GM18498 (cell line): ENCODE measurements around the gene CISD1.

Experiments
- ATAC-seq: cut with Tn5 transposase; IDR thresholded peaks from one replicate; pipeline ENCODE4 v1.9.1; 2021; ENCODE audit warnings: mild to moderate bottlenecking, moderate library complexity; ENCODE audit not compliant: unreplicated experiment

Gene CISD1

GRCh38 chr10:58265249-58265648 lies 3.7 kb upstream of the CISD1 start:
- no peak for ATAC-seq

DNA sequence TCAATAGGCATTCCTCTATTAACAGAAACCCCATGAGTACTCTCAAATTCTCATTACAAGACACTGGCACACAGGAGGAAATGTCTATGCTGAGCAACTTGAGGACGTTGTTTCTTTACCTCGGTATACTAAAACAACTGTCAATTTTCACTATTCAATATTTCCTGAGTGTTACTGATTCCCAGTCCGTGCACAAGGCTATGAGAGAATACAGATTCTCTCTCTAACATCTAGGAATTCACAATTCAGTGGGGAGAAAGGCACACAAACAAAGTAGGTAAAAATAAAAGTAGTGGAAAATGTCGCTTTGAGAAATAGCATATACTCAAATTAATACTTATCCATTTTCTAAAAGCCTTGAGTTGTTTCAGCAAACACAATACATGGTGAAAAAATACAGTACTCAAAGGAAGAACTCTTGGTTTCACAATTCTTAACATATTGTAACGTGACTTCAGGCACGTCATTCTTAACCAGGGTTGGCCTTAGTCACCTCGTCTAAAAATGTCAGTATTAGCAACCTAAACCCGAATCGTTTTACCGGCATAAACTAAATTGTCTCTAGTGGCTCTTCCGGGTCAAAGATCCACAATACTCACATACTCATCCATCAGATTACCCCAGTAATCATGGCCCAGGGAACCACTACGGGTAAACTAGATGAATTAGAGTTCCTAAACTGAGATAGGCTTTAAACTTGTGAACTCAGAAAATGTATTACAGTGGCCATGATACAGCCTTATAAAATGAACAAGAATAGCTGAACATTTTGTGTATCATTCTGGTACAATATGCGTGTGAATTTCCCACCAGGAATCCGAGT lies 2.7 kb upstream of the CISD1 start:
- ATAC-seq: peak; percentile 13

DNA sequence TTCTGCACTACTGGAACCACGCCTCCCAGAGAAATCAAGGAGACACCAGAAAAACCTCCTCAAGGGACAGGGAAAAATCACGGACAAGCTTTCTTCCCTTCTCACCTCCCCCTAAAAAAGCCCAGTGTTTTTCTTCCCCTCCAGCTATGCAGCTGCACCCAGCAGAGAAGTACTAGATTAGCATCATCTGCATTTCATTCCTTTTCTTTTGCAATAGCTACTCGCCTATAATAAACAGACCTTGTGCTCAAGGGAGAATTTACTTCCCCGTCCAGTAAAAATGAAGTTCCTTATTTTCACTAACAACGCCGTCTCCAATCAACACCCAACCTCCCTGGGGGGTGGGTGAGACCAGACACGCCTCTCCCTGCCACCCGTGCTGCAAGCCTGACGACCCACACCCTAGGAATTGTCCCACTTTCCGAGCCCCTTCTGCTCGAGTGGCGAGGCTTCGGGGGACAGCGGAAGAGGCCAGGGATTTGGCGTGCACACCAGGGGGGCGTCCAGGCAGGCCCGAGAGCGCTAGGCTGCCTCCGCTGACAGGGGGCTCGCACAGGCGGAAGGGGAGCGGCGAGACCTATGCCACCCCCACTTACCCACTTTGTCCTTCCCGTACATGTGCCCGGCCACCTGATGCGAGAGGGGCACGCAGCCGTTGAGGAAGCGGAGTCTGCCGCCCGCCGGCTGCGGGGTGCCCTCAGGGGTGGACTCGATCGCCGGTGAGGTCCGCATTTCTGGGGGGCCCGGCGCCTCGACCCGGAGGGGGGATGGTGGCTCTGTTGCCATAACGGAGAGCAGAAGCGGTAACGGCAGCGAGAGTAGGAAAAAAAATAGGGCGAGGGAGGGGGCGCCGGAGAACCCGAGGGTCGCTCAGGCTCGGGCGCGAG lies 1.9 kb upstream of the CISD1 start:
- ATAC-seq: peak; percentile 16

DNA sequence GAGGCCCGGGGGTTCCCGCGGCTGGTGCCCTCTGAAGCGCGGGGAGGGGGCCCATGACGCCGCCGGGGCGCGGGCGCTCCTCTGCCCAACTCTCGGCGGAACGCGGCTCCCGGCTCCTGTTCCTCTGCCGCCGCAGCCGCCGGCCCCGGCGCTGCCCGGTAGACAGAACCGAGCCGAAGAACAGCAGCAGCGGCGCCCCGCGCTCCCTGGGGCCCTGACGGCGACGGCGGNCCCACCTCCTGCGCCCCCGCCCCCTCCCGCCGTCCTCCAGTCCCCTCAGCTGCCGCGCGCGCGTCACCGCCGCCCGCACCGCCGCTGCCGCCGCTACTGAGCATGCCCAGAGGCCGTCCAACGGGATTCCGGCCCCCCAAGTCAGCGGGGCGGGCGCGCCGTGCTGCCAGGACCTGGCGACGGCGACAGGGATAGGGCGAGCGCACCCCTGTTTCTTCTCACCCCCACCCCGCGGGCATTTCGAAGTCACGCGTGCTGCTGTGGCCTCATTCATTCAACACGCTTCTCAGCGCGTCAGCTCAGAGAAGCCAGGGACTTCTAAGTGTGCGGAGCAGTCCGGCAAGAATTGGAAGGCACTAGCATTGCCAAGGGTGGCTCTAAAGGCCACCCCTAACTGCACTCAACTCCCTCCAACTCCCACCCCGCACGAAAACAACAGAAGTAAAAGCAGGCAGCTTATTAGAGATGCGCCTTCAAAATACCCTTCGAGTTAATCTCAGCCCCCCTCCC lies 1.1 kb upstream of the CISD1 start, which contains the start of gene IPMK:
IPMK (minus strand) TSS at position 182 of the 741 bp plus-strand sequence. CDS start 283 bp downstream, outside the sequence.
- ATAC-seq: peak; percentile 65

GRCh38 chr10:58268454-58268945 lies 462 bp upstream of the CISD1 start:
- ATAC-seq: peak; percentile 2

DNA sequence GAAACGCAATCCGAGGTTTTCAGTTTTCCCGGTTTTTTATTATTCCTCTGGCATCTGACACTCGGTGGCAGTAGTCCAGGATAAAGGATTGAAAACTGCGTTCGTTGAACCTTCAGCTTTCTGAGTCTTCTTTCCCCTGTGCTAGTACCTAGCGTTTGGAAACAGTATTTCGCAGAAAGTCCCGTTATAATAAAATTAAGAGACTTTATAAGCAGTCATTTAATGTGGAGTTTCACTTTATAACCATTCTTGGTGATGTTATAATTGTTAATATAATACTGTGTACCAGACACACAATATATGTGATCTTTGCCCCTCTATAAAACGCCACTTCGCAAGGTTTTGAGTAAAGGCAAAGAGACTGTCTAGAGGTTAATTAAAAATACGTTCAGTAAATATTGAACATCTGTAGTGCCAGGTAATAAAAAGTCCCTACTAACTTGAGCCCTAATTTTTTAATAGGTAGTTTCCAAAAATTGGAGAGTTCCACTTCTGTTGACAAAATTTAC lies 874 bp downstream of the CISD1 start:
- ATAC-seq: no peak

DNA sequence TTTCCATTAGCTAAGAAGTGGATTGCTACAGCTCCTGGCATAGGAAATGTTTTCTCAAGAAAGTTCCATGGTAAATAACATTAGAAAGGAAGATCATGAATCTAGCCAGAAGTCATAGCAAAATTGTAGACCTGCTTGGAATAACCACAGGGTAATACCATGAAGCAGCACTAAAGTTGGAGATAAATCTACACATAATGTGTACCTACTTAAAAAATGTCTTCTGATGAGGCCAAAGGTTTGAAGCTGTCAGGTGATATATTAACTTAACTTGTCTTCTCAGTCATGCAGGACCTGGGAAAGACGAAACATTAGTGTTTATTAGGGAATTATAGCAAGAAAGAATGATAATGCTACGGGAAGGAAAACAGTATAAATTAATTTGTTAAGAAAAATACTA lies 6.3 kb downstream of the CISD1 start:
- ATAC-seq: no peak

- no peak for ATAC-seq
Observed at GRCh38 chr10:58275908-58276307, 6.9 kb downstream of the CISD1 start.

DNA sequence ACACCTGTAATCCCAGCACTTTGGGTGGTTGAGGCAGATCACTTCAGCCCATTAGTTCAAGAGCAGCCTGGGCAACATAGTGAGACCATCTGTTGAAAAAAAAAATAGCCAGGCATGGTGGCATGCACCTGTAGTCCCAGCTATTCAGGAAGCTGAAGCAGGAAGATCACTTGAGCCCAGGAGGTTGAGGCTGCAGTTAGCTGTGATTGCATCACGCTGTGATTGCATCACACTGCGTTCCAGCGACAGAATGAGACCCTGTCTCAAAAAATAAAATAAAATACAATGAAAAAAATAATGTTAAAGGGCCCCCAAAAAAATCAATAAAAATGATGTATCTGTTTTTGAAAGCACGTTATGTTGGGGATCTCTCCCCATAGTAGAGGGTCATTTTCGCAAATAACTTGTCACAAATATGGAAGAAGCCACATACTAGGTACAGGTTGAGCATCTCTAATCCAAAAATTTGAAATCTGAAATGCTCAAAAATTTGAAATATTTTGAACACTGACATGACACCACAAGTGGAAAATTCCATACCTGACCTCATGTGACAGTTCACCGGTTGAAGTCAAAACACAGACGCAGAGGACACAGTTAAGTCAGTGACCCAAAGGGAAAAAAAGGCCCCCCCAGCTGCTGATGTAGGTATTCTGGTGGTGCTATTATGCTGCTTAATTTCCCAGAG lies 9.5 kb downstream of the CISD1 start:
- no peak for ATAC-seq

- ATAC-seq: no peak
Observed at GRCh38 chr10:58278962-58279307, 10.0 kb downstream of the CISD1 start.

GRCh38 chr10:58280477-58280876 lies 11.5 kb downstream of the CISD1 start:
- ATAC-seq: no peak

- no peak for ATAC-seq
Observed at GRCh38 chr10:58281092-58281752, 12.3 kb downstream of the CISD1 start.

GRCh38 chr10:58282615-58283014 lies 13.7 kb downstream of the CISD1 start:
- peak; percentile 99 for ATAC-seq

GRCh38 chr10:58291538-58292174 lies 22.7 kb downstream of the CISD1 start:
- ATAC-seq: peak; percentile 87

GRCh38 chr10:58293989-58294388 lies 25.0 kb downstream of the CISD1 start:
- ATAC-seq: no peak

- ATAC-seq: peak; percentile 88
Observed at GRCh38 chr10:58299580-58299979, 30.6 kb downstream of the CISD1 start.

GRCh38 chr10:58300676-58301075 lies 31.7 kb downstream of the CISD1 start:
- ATAC-seq: no peak

DNA sequence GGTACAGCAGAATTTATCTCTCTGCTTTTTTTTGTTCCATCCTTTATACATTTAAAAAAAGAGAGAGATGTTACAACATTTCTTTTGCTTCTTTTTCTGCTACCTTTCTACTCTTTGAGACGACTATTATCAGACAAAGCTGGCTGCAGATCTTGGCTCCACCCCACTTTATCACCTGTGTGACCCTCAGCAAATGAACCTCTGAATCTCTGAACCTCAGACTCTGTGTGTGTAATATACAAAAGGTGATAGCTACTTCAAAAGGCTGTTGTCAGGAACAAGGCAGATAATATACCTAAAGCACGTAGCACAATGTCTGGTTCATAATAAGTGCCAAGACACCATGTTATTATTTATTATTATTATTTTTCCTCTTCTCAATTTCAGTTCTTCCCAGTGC lies 33.3 kb downstream of the CISD1 start:
- no peak for ATAC-seq

- ATAC-seq: no peak
Observed at GRCh38 chr10:58304099-58304633, 35.2 kb downstream of the CISD1 start.
